ENCODE data around the gene ADAMTS9.

GRCh38 chr3:64593350-64593749, 94.5 kb downstream of the ADAMTS9 start:
- TF ChIP-seq ARNT (IDR thresholded peaks at IDR 0.05) (no peak), ZNF10 (CRISPR knock-in tag; IDR thresholded peaks at IDR 0.05; ENCODE audit: borderline replicate concordance, low read depth) (no peak), ZFP36 (IDR thresholded peaks at IDR 0.05; ENCODE audit: borderline replicate concordance, low read depth, low read length, partially characterized antibody) (no peak), CHD2 (IDR thresholded peaks at IDR 0.05; ENCODE audit: low read depth, low read length) (no peak), ZNF24 (IDR thresholded peaks at IDR 0.05) (no peak), IRF2 (CRISPR knock-in tag; IDR thresholded peaks at IDR 0.05) (no peak), HINFP (CRISPR knock-in tag; IDR thresholded peaks at IDR 0.05; ENCODE audit: low read depth) (no peak), TAF1 (CRISPR knock-in tag; IDR thresholded peaks at IDR 0.05) (no peak), MYC (CRISPR knock-in tag; IDR thresholded peaks at IDR 0.05; ENCODE audit: borderline replicate concordance) (no peak), BRCA1 (CRISPR knock-in tag; IDR thresholded peaks at IDR 0.05) (no peak), KDM4B (CRISPR knock-in tag; IDR thresholded peaks at IDR 0.05) (no peak), ZFP1 (CRISPR knock-in tag; IDR thresholded peaks at IDR 0.05) (no peak), POLR2A (IDR thresholded peaks at IDR 0.05; ENCODE audit: insufficient read depth in 1 of 2, low read depth in 2 of 2, low read length in 2 of 2) (no peak)
